Measurements from ENCODE around the gene GLCCI1. TPM values are rescaled to one million over a fixed set of nuclear protein-coding genes. Genes with fewer than 3 reads are reported as not detected.

The GLCCI1 gene
- total and polyA plus RNA-seq, 4 donors = 1.4 to 5.9 (median 4.3) TPM

DNA sequence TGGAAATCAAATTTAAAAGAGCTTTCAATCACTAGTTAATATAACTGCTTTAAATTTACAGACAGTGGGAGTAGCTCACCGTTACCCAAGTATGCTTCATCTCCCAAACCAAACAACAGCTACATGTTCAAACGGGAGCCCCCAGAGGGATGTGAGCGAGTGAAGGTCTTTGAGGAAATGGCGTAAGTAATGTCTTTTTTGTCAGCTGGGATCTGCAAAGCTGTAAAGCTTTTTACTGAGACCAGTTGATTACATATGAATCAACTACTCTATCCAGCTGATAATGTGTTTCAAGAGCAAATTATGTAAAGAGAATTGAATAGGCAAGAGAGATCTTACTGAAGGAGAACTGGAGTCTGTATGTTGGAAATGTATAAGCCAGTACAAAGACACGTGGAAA, 116.2 kb downstream of the GLCCI1 start:
- H3K9me3 ChIP-seq (ENCODE audit: control insufficient read depth in 4 of 4, low read length in 3 of 4) = no peaks in the 10 kb centered on the region
- no peaks in the 10 kb centered on the region for H3K4me1 ChIP-seq (ENCODE audit: control insufficient read depth in 4 of 4, insufficient read depth in 4 of 4, low read length in 3 of 4)
- no peak overlapping the region for H3K9ac ChIP-seq (ENCODE audit: low read depth in 1 of 2, low read length in 2 of 2)
- peaks cover 0 to 4% (median 1%) of the 10 kb centered on the region in 4 donors for H3K36me3 ChIP-seq (ENCODE audit: control insufficient read depth in 4 of 4, insufficient read depth in 3 of 4, low read depth in 1 of 4, low read length in 3 of 4)
- H3K27me3 ChIP-seq (ENCODE audit: control insufficient read depth in 4 of 4, insufficient read depth in 4 of 4, low read length in 3 of 4) = no peaks in the 10 kb centered on the region
- TF ChIP-seq FOXA1 (IDR thresholded peaks at IDR 0.05) (no peak), FOXA2 (IDR thresholded peaks at IDR 0.05) (no peak), SP1 (IDR thresholded peaks at IDR 0.05) (no peak), RAD21 (IDR thresholded peaks at IDR 0.05) (no peak), RXRA (IDR thresholded peaks at IDR 0.05) (no peak), GABPA (IDR thresholded peaks at IDR 0.05 in 1 of 2, conservative IDR thresholded peaks at IDR 0.05 in 1 of 2) (no peak), HNF4A (conservative IDR thresholded peaks at IDR 0.05) (no peak), JUND (IDR thresholded peaks at IDR 0.05) (no peak), CTCF (IDR thresholded peaks at IDR 0.05; ENCODE audit: low read depth, low read length, missing input control) (no peak), YY1 (IDR thresholded peaks at IDR 0.05) (no peak)
- TF ChIP-seq, protein P1, sequence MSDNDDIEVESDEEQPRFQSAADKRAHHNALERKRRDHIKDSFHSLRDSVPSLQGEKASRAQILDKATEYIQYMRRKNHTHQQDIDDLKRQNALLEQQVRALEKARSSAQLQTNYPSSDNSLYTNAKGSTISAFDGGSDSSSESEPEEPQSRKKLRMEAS (IDR thresholded peaks at IDR 0.05) = no peak
- TF ChIP-seq, protein P2, sequence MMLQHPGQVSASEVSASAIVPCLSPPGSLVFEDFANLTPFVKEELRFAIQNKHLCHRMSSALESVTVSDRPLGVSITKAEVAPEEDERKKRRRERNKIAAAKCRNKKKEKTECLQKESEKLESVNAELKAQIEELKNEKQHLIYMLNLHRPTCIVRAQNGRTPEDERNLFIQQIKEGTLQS (IDR thresholded peaks at IDR 0.05) = no peak
- WGBS = 97% methylated on average over 5 of the region's 5 CpGs
- no peak overlapping the region for H3K4me3 ChIP-seq (ENCODE audit: low read depth in 1 of 3, low read length in 3 of 3)
- H3K27ac ChIP-seq (ENCODE audit: low read depth in 1 of 2, low read length in 2 of 2) = no peak overlapping the region
- no peak for DNase-seq (ENCODE audit: low spot score)

DNA sequence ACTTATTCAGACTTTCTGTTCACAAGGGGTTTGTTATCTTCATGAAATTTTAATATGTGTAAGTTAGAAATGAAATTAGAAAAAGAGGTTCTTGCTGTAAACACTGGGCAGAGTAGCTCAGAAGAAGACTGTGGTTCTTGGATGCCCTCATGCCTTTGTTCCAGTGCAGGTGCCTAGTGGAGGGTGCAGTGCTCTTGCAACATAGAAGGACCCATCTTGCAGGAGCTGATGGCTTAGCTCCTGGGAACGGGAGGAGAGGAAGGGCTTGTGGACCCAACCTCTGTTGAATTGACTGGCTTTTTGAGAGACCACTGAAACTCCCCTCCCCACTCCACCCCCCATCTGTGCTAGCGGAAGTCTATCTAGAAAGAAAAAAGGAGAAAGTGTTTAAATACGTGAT, 116.8 kb downstream of the GLCCI1 start:
- 97% methylated on average over 3 of the region's 3 CpGs for WGBS

More for the DNA sequence above, 116.8 kb downstream of the GLCCI1 start:
- H3K27ac ChIP-seq (ENCODE audit: low read depth in 1 of 2, low read length in 2 of 2) = no peak overlapping the region
- no peak for DNase-seq (ENCODE audit: low spot score)
- no peak overlapping the region for H3K4me3 ChIP-seq (ENCODE audit: low read depth in 1 of 3, low read length in 3 of 3)
- no peak for TF ChIP-seq EGR1 (IDR thresholded peaks at IDR 0.05; ENCODE audit: low read depth in 2 of 2)
- TF ChIP-seq SP1 (IDR thresholded peaks at IDR 0.05) = no peak
- TF ChIP-seq FOXA2 (IDR thresholded peaks at IDR 0.05) = no peak
- TF ChIP-seq ZBTB33 (IDR thresholded peaks at IDR 0.05) = no peak
- no peak for TF ChIP-seq CTCF (IDR thresholded peaks at IDR 0.05; ENCODE audit: low read depth, low read length, missing input control)
- TF ChIP-seq GABPA (IDR thresholded peaks at IDR 0.05 in 1 of 2, conservative IDR thresholded peaks at IDR 0.05 in 1 of 2) = no peak
- TF ChIP-seq NR2F2 (IDR thresholded peaks at IDR 0.05) = no peak
- TF ChIP-seq, protein P1 (IDR thresholded peaks at IDR 0.05) = no peak
- no peak for TF ChIP-seq HNF4G (IDR thresholded peaks at IDR 0.05)
- TF ChIP-seq FOXA1 (IDR thresholded peaks at IDR 0.05) = no peak
- no peak for TF ChIP-seq YY1 (IDR thresholded peaks at IDR 0.05)
- TF ChIP-seq RAD21 (IDR thresholded peaks at IDR 0.05) = no peak
- TF ChIP-seq HNF4A (conservative IDR thresholded peaks at IDR 0.05) = no peak
- TF ChIP-seq, protein P3, sequence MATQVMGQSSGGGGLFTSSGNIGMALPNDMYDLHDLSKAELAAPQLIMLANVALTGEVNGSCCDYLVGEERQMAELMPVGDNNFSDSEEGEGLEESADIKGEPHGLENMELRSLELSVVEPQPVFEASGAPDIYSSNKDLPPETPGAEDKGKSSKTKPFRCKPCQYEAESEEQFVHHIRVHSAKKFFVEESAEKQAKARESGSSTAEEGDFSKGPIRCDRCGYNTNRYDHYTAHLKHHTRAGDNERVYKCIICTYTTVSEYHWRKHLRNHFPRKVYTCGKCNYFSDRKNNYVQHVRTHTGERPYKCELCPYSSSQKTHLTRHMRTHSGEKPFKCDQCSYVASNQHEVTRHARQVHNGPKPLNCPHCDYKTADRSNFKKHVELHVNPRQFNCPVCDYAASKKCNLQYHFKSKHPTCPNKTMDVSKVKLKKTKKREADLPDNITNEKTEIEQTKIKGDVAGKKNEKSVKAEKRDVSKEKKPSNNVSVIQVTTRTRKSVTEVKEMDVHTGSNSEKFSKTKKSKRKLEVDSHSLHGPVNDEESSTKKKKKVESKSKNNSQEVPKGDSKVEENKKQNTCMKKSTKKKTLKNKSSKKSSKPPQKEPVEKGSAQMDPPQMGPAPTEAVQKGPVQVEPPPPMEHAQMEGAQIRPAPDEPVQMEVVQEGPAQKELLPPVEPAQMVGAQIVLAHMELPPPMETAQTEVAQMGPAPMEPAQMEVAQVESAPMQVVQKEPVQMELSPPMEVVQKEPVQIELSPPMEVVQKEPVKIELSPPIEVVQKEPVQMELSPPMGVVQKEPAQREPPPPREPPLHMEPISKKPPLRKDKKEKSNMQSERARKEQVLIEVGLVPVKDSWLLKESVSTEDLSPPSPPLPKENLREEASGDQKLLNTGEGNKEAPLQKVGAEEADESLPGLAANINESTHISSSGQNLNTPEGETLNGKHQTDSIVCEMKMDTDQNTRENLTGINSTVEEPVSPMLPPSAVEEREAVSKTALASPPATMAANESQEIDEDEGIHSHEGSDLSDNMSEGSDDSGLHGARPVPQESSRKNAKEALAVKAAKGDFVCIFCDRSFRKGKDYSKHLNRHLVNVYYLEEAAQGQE (IDR thresholded peaks at IDR 0.05) = no peak
- TF ChIP-seq, protein P2 (IDR thresholded peaks at IDR 0.05) = no peak
- TF ChIP-seq JUND (IDR thresholded peaks at IDR 0.05) = no peak
- no peak for TF ChIP-seq RXRA (IDR thresholded peaks at IDR 0.05)
- TF ChIP-seq TAF1 (conservative IDR thresholded peaks at IDR 0.05) = no peak
- H3K36me3 ChIP-seq (ENCODE audit: control insufficient read depth in 4 of 4, insufficient read depth in 3 of 4, low read depth in 1 of 4, low read length in 3 of 4) = peaks cover 0 to 4% (median 1%) of the 10 kb centered on the region in 4 donors
- no peak overlapping the region for H3K9ac ChIP-seq (ENCODE audit: low read depth in 1 of 2, low read length in 2 of 2)
- H3K4me1 ChIP-seq (ENCODE audit: control insufficient read depth in 4 of 4, insufficient read depth in 4 of 4, low read length in 3 of 4) = no peaks in the 10 kb centered on the region
- H3K9me3 ChIP-seq (ENCODE audit: control insufficient read depth in 4 of 4, low read length in 3 of 4) = no peaks in the 10 kb centered on the region
- H3K27me3 ChIP-seq (ENCODE audit: control insufficient read depth in 4 of 4, insufficient read depth in 4 of 4, low read length in 3 of 4) = no peaks in the 10 kb centered on the region

Data from liver (tissue), 9 donors.